ENCODE measurements around the gene ANKLE1.

DNA sequence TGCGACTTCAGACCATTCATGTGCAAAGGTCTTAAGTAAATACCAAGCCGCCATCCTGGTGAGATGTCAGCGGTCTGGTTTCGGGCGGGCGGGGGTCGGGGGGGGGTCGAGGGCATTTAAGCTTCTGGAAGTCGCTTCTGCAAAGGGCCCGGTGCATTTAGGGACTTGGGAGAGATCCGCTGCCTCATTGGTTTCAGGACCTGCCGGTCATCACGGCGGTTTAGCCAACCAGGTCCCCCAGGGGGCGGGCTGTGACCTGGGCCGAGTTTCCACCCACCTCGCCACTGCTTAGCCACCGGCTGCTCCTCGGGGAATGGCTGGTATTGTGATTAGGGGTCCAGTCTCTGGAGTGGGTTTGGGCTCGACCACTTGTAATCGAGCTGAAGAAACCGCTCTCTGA, 7.8 kb downstream of the ANKLE1 start:
- TF ChIP-seq, protein P1, sequence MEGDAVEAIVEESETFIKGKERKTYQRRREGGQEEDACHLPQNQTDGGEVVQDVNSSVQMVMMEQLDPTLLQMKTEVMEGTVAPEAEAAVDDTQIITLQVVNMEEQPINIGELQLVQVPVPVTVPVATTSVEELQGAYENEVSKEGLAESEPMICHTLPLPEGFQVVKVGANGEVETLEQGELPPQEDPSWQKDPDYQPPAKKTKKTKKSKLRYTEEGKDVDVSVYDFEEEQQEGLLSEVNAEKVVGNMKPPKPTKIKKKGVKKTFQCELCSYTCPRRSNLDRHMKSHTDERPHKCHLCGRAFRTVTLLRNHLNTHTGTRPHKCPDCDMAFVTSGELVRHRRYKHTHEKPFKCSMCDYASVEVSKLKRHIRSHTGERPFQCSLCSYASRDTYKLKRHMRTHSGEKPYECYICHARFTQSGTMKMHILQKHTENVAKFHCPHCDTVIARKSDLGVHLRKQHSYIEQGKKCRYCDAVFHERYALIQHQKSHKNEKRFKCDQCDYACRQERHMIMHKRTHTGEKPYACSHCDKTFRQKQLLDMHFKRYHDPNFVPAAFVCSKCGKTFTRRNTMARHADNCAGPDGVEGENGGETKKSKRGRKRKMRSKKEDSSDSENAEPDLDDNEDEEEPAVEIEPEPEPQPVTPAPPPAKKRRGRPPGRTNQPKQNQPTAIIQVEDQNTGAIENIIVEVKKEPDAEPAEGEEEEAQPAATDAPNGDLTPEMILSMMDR (IDR thresholded peaks at IDR 0.05; ENCODE audit: low read depth, low read length, poor library complexity, severe bottlenecking): no peak
- no peak for TF ChIP-seq EZH2phosphoT487 (IDR thresholded peaks at IDR 0.05; ENCODE audit: borderline replicate concordance, low read length)
